Measurements from ENCODE around the gene ERRFI1. TPM values are rescaled to one million over a fixed set of nuclear protein-coding genes. Genes with fewer than 3 reads are reported as not detected.

ERRFI1 gene
- total and polyA plus RNA-seq, 10 of the 15 experiments (the other 5 are each of a cell fraction or from before 2014, with no cell fraction given) = 0.90 to 6.5 (median 3.1) TPM

DNA sequence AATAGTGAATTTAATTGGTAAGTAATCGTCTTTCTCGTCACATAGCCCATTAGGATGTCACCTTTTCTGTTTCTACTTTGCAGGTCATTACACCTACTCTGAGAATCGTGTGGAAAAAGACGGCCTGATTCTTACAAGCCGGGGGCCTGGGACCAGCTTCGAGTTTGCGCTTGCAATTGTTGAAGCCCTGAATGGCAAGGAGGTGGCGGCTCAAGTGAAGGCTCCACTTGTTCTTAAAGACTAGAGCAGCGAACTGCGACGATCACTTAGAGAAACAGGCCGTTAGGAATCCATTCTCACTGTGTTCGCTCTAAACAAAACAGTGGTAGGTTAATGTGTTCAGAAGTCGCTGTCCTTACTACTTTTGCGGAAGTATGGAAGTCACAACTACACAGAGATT is 41.3 kb downstream of the ERRFI1 start:
- in situ Hi-C loops (cut with MboI) = no loop called here
- H3K27ac ChIP-seq (ENCODE audit: control insufficient read depth, insufficient read depth) = no peak overlapping the region
- ATAC-seq (no peak), DNase-seq (ENCODE audit: low read depth, low spot score) (no peak), FAIRE-seq (no peak)
- H4K20me1 ChIP-seq (ENCODE audit: control insufficient read depth, insufficient read depth) = no peaks in the 10 kb centered on the region; the same call in 1 of the 2 replicates
- WGBS (ENCODE audit: insufficient coverage, insufficient replicate concordance, low lambda C conversion rate, missing lambda C conversion rate) = 98% methylated on average over 15 of the region's 15 CpGs
- no peak overlapping the region for H3K4me3 ChIP-seq
- ChIA-PET POLR2A (no interaction called here), RAD21 (ENCODE audit: unreplicated experiment) (interaction anchor here (1.2 to 2.7 kb wide), 3 partner anchors 27 to 329 kb away, joined by 3 to 13 read pairs (median 3); no protein-coding TSS in a partner anchor), CTCF (interaction anchor here (3.0 to 13.3 kb wide), 3 partner anchors 10 to 362 kb away, joined by 7 to 263 read pairs (median 21); no protein-coding TSS in a partner anchor), SMC1A (ENCODE audit: uncharacterized antibody, unreplicated experiment) (interaction anchor here (1.0 to 6.1 kb wide), 2 partner anchors 9 to 32 kb away, joined by 3 to 58 read pairs; no protein-coding TSS in a partner anchor)
- H3K36me3 ChIP-seq (ENCODE audit: control insufficient read depth in 2 of 2, insufficient read depth in 2 of 2, low read length in 1 of 2) = peaks cover 33 to 37% of the 10 kb centered on the region in 2 experiments
- intact Hi-C loops (cut with micrococcal nuclease; ENCODE audit: unreplicated experiment) = loop anchor here (5.0 kb wide), 2 partner anchors 32 to 327 kb away; no protein-coding TSS in a partner anchor
- no peak overlapping the region for H3K9ac ChIP-seq (ENCODE audit: control insufficient read depth, insufficient read depth, low read length)
- BruUV-seq (replicated peaks) = no TSS peak
- H3K79me2 ChIP-seq (ENCODE audit: control insufficient read depth, insufficient read depth, low read length) = no peaks in the 10 kb centered on the region; the same call in 1 of the 2 replicates
- no peaks in the 10 kb centered on the region for H3K27me3 ChIP-seq (replicated peaks in 1 of 2; ENCODE audit: control insufficient read depth in 2 of 2, insufficient read depth in 2 of 2, low read length in 1 of 2)
- H2AFZ ChIP-seq (ENCODE audit: control insufficient read depth, low read depth, low read length) = no peak overlapping the region
- H3K9me3 ChIP-seq (replicated peaks; ENCODE audit: control insufficient read depth, insufficient read depth, low read length) = no peaks in the 10 kb centered on the region
- peaks cover 12% of the 10 kb centered on the region for H3K4me1 ChIP-seq (ENCODE audit: control insufficient read depth, insufficient read depth, low read length)
- TF ChIP-seq DPF2 (IDR thresholded peaks at IDR 0.05) (no peak), IRF4 (IDR thresholded peaks at IDR 0.05; ENCODE audit: low read depth, low read length) (no peak), PML (IDR thresholded peaks at IDR 0.05; ENCODE audit: low read length) (no peak), MEF2B (IDR thresholded peaks at IDR 0.05; ENCODE audit: partially characterized antibody, poor library complexity, severe bottlenecking) (no peak), RELA (IDR thresholded peaks at IDR 0.05; ENCODE audit: borderline replicate concordance, partially characterized antibody) (no peak), EGR1 (IDR thresholded peaks at IDR 0.05; ENCODE audit: borderline replicate concordance in 1 of 2, low read depth in 2 of 2, low read length in 2 of 2) (no peak), TARDBP (IDR thresholded peaks at IDR 0.05; ENCODE audit: borderline replicate concordance) (no peak), POU2F2 (IDR thresholded peaks at IDR 0.05; ENCODE audit: borderline replicate concordance, low read depth, low read length) (no peak), NR2F1 (conservative IDR thresholded peaks at IDR 0.05) (no peak), JUNB (IDR thresholded peaks at IDR 0.05) (no peak), SIX5 (IDR thresholded peaks at IDR 0.05; ENCODE audit: low read depth, low read length, severe bottlenecking) (no peak), MTA2 (IDR thresholded peaks at IDR 0.05; ENCODE audit: low read depth) (no peak), RCOR1 (conservative IDR thresholded peaks at IDR 0.05; ENCODE audit: low read depth, low read length) (no peak), CHD2 (IDR thresholded peaks at IDR 0.05; ENCODE audit: borderline replicate concordance, low read depth, low read length) (no peak)
- TF ChIP-seq, protein P1, sequence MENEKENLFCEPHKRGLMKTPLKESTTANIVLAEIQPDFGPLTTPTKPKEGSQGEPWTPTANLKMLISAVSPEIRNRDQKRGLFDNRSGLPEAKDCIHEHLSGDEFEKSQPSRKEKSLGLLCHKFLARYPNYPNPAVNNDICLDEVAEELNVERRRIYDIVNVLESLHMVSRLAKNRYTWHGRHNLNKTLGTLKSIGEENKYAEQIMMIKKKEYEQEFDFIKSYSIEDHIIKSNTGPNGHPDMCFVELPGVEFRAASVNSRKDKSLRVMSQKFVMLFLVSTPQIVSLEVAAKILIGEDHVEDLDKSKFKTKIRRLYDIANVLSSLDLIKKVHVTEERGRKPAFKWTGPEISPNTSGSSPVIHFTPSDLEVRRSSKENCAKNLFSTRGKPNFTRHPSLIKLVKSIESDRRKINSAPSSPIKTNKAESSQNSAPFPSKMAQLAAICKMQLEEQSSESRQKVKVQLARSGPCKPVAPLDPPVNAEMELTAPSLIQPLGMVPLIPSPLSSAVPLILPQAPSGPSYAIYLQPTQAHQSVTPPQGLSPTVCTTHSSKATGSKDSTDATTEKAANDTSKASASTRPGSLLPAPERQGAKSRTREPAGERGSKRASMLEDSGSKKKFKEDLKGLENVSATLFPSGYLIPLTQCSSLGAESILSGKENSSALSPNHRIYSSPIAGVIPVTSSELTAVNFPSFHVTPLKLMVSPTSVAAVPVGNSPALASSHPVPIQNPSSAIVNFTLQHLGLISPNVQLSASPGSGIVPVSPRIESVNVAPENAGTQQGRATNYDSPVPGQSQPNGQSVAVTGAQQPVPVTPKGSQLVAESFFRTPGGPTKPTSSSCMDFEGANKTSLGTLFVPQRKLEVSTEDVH (IDR thresholded peaks at IDR 0.05; ENCODE audit: low read depth, partially characterized antibody) = no peak
- TF ChIP-seq, protein P2, sequence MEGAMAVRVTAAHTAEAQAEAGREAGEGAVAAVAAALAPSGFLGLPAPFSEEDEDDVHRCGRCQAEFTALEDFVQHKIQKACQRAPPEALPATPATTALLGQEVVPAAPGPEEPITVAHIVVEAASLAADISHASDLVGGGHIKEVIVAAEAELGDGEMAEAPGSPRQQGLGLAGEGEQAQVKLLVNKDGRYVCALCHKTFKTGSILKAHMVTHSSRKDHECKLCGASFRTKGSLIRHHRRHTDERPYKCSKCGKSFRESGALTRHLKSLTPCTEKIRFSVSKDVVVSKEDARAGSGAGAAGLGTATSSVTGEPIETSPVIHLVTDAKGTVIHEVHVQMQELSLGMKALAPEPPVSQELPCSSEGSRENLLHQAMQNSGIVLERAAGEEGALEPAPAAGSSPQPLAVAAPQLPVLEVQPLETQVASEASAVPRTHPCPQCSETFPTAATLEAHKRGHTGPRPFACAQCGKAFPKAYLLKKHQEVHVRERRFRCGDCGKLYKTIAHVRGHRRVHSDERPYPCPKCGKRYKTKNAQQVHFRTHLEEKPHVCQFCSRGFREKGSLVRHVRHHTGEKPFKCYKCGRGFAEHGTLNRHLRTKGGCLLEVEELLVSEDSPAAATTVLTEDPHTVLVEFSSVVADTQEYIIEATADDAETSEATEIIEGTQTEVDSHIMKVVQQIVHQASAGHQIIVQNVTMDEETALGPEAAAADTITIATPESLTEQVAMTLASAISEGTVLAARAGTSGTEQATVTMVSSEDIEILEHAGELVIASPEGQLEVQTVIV (IDR thresholded peaks at IDR 0.05; ENCODE audit: borderline replicate concordance, partially characterized antibody) = no peak
- TF ChIP-seq, protein P3, sequence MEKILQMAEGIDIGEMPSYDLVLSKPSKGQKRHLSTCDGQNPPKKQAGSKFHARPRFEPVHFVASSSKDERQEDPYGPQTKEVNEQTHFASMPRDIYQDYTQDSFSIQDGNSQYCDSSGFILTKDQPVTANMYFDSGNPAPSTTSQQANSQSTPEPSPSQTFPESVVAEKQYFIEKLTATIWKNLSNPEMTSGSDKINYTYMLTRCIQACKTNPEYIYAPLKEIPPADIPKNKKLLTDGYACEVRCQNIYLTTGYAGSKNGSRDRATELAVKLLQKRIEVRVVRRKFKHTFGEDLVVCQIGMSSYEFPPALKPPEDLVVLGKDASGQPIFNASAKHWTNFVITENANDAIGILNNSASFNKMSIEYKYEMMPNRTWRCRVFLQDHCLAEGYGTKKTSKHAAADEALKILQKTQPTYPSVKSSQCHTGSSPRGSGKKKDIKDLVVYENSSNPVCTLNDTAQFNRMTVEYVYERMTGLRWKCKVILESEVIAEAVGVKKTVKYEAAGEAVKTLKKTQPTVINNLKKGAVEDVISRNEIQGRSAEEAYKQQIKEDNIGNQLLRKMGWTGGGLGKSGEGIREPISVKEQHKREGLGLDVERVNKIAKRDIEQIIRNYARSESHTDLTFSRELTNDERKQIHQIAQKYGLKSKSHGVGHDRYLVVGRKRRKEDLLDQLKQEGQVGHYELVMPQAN (conservative IDR thresholded peaks at IDR 0.05) = no peak
- no peak overlapping the region for H3K4me2 ChIP-seq (ENCODE audit: control insufficient read depth, insufficient read depth)

Data from GM12878 (cell line).